Stomach (tissue), 9 donors: Measurements from ENCODE around the gene KBTBD12. TPM values are rescaled to one million over a fixed set of nuclear protein-coding genes. Genes with fewer than 3 reads are reported as not detected.

Experiments used
- DNase-seq, 2 donors: peaks; one replicate each; pipeline versions ENCODE4 v3.0.0 to v3.0.0-alpha.2; 2013 to 2019
- H3K27ac ChIP-seq, 5 donors: fragments of 200-600 bp in 4 of 5; sonication (generic) in 4 of 5; one replicate each; pipeline ENCODE4 v1.5.1; 2013 to 2019; ENCODE audit warnings: mild to moderate bottlenecking in 1 of 5, moderate library complexity in 1 of 5
- H3K27me3 ChIP-seq, 3 donors: fragments of 200-600 bp; sonication (generic); one replicate each; pipeline ENCODE4 v1.5.1; 2017 to 2019; ENCODE audit warnings: mixed run types in 1 of 3
- H3K36me3 ChIP-seq, 4 donors: fragments of 200-600 bp; sonication (generic); 1 replicate in 3 of 4; 2 replicates in 1 of 4; pipeline ENCODE4 v1.5.1; 2016 to 2019
- H3K4me1 ChIP-seq, 4 donors: fragments of 200-600 bp; sonication (generic); one replicate each; pipeline ENCODE4 v1.5.1; 2016 to 2019
- H3K4me3 ChIP-seq, 4 donors: fragments of 200-600 bp; sonication (generic) in 3 of 4; one replicate each; pipeline ENCODE4 v1.5.1; 2016 to 2019; ENCODE audit warnings: mild to moderate bottlenecking in 1 of 4
- H3K9me3 ChIP-seq, 4 donors: fragments of 200-600 bp; sonication (generic); one replicate each; pipeline ENCODE4 v1.5.1; 2016 to 2019
- CTCF ChIP-seq, 7 experiments: fragments of 450-650 bp in 4 of 7; fragments of 200-600 bp in 3 of 7; sonication (generic) in 3 of 7; IDR thresholded peaks; one replicate each; pipeline ENCODE4 v1.5.1; 2016 to 2019; ENCODE audit warnings: antibody characterized with exemption in 7 of 7, control low read depth in 2 of 7, mild to moderate bottlenecking in 1 of 7
- EP300 ChIP-seq: sonication (generic); formaldehyde crosslinking; IDR thresholded peaks from one replicate; pipeline ENCODE4 v1.6.1; 2017; ENCODE audit warnings: antibody characterized with exemption
- POLR2A ChIP-seq, 4 donors: fragments of 450-650 bp; IDR thresholded peaks; one replicate each; pipeline ENCODE4 v1.6.1; 2016; ENCODE audit warnings: antibody characterized with exemption in 4 of 4, control low read depth in 2 of 4, mild to moderate bottlenecking in 1 of 4, moderate library complexity in 1 of 4
- POLR2AphosphoS5 ChIP-seq, 3 donors: sonication (generic); formaldehyde crosslinking; IDR thresholded peaks; one replicate each; pipeline ENCODE4 v1.6.1; 2016; ENCODE audit warnings: antibody characterized with exemption in 3 of 3
- WGBS, 5 donors: extraction: QIAGEN DNeasy Blood & Tissue Kit in 3 of 5; methylation state at CpG; one replicate each; pipeline versions ENCODE4 v1.1.5 to v1.1.7; 2013 to 2018; 5-methylcytosine and 5-hydroxymethylcytosine counted together
- intact Hi-C: fragments of 100-400 bp; cut with DNase I; formaldehyde crosslinking; loops from one replicate; pipeline ENCODE4 v1.15.1; 2023; ENCODE audit warnings: low total_unique reads
- polyA plus RNA-seq, 3 donors: library from polyadenylated mRNA; stranded (reverse); fragments of 200-250 nt; gene quantifications; one replicate each; pipeline ENCODE4 v1.2.3, GENCODE V29; 2013
- total RNA-seq, 5 donors: library from RNA; depleted of rRNA; stranded (reverse); fragments of >200 nt; gene quantifications; one replicate each; pipeline versions ENCODE4 v1.1.0 to v1.2.3, GENCODE V29; 2014 to 2016
- donor health status: healthy with polysubstance abuse.
- donor health status: Bipolar disorder and iron deficiency.
- donor health status: healthy.

The KBTBD12 gene
- total and polyA plus RNA-seq, 8 donors, result 0.46 to 10.3 (median 1.6) TPM

- H3K27ac ChIP-seq, result peak overlapping the region in 1 of 5 donors; percentile 66
- no peaks in the 10 kb centered on the region for H3K9me3 ChIP-seq
- DNase-seq, result no peak
- H3K27me3 ChIP-seq, result no peaks in the 10 kb centered on the region
- H3K4me1 ChIP-seq, result peaks cover 3 to 38% (median 11%) of the 10 kb centered on the region in 4 donors
- TF ChIP-seq POLR2A (IDR thresholded peaks at IDR 0.05) (no peak), EP300 (no peak), CTCF (IDR thresholded peaks at IDR 0.05) (no peak), POLR2AphosphoS5 (IDR thresholded peaks at IDR 0.05) (no peak)
- H3K36me3 ChIP-seq, result no peaks in the 10 kb centered on the region
- H3K4me3 ChIP-seq, result no peak overlapping the region
- intact Hi-C loops, result no loop called here
- 74 to 94% (median 89%) methylated on average over 1 of the region's 1 CpG for WGBS, 5 donors
Observed at GRCh38 chr3:127959041-127959440, 44.0 kb downstream of the KBTBD12 start.

GRCh38 chr3:127959873-127960272 is 44.8 kb downstream of the KBTBD12 start:
- WGBS, 5 donors, result 18 to 35% (median 21%) methylated on average over 4 of the region's 4 CpGs
- DNase-seq, result peak; percentile 56 to 86

GRCh38 chr3:127960421-127960965 is 45.5 kb downstream of the KBTBD12 start:
- 78 to 92% (median 89%) methylated on average over 4 of the region's 4 CpGs for WGBS, 5 donors
- Histone ChIP-seq H3K4me1 (peaks cover 3 to 31% (median 11%) of the 10 kb centered on the region in 4 donors), H3K9me3 (no peaks in the 10 kb centered on the region), H3K4me3 (no peak overlapping the region), H3K27ac (peak overlapping the region in 1 of 5 donors; percentile 66), H3K27me3 (no peaks in the 10 kb centered on the region), H3K36me3 (no peaks in the 10 kb centered on the region)
- TF ChIP-seq EP300 (no peak), POLR2AphosphoS5 (IDR thresholded peaks at IDR 0.05) (no peak), POLR2A (IDR thresholded peaks at IDR 0.05) (no peak), CTCF (IDR thresholded peaks at IDR 0.05) (no peak)
- intact Hi-C loops, result loop anchor here (10.0 kb wide), 2 partner anchors 306 to 386 kb away; no protein-coding TSS in a partner anchor
- DNase-seq, result no peak

More at GRCh38 chr3:127959873-127960272, 44.8 kb downstream of the KBTBD12 start:
- H3K4me1 ChIP-seq, result peaks cover 3 to 32% (median 11%) of the 10 kb centered on the region in 4 donors
- H3K27me3 ChIP-seq, result no peaks in the 10 kb centered on the region
- H3K27ac ChIP-seq, result peak overlapping the region in 1 of 5 donors; percentile 66
- no peak overlapping the region for H3K4me3 ChIP-seq
- no peaks in the 10 kb centered on the region for H3K9me3 ChIP-seq
- peak in 1 of 3 donors; percentile 43 for TF ChIP-seq POLR2AphosphoS5 (IDR thresholded peaks at IDR 0.05)
- no peak for TF ChIP-seq POLR2A (IDR thresholded peaks at IDR 0.05)
- no peak for TF ChIP-seq EP300
- TF ChIP-seq CTCF (IDR thresholded peaks at IDR 0.05), result peak in 3 of 7 experiments; percentile 37 to 59 (median 47)
- intact Hi-C loops, result loop anchor here (10.0 kb wide), 2 partner anchors 305 to 385 kb away; no protein-coding TSS in a partner anchor
- no peaks in the 10 kb centered on the region for H3K36me3 ChIP-seq

GRCh38 chr3:127961124-127961523 is 46.1 kb downstream of the KBTBD12 start:
- peak overlapping the region in 2 of 5 donors; percentile 42 to 66 for H3K27ac ChIP-seq
- no peaks in the 10 kb centered on the region for H3K27me3 ChIP-seq
- no peak overlapping the region for H3K4me3 ChIP-seq
- H3K36me3 ChIP-seq, result no peaks in the 10 kb centered on the region
- no peak for TF ChIP-seq POLR2A (IDR thresholded peaks at IDR 0.05)
- TF ChIP-seq EP300, result no peak
- TF ChIP-seq CTCF (IDR thresholded peaks at IDR 0.05), result no peak
- no peak for TF ChIP-seq POLR2AphosphoS5 (IDR thresholded peaks at IDR 0.05)
- no peaks in the 10 kb centered on the region for H3K9me3 ChIP-seq
- intact Hi-C loops, result loop anchor here (10.0 kb wide), 2 partner anchors 306 to 386 kb away; no protein-coding TSS in a partner anchor
- DNase-seq, result no peak
- H3K4me1 ChIP-seq, result peaks cover 3 to 31% (median 11%) of the 10 kb centered on the region in 4 donors
- WGBS, 5 donors, result 32 to 58% (median 47%) methylated on average over 5 of the region's 5 CpGs
